Keratinocyte (primary cell): Measurements from ENCODE around the gene DNAJC12. TPM values are rescaled to one million over a fixed set of nuclear protein-coding genes. Genes with fewer than 3 reads are reported as not detected.

ENCODE experiments used
- DNase-seq: peaks from one replicate; pipeline ENCODE4 v3.0.0-alpha.2; 2011; ENCODE audit warnings: low read depth, missing footprints, low spot score
- FAIRE-seq: peaks from 2 replicates; lab custom pipeline; 2011; peaks lifted over from hg19 to GRCh38; lab: Jason Lieb, UNC
- H2AFZ ChIP-seq: 2 replicates; pipeline ENCODE4 v1.6.0; 2012; ENCODE audit warnings: low read length, control low read depth, inconsistent platforms; ENCODE audit not compliant: control insufficient read depth
- H3K27ac ChIP-seq: 2 replicates; pipeline ENCODE4 v1.5.1; 2011; ENCODE audit warnings: low read length; ENCODE audit not compliant: control insufficient read depth, insufficient read depth
- H3K27me3 ChIP-seq: 3 replicates; pipeline ENCODE4 v1.6.0; 2011; ENCODE audit warnings: low read length; ENCODE audit not compliant: control insufficient read depth, insufficient read depth; ENCODE audit errors: extremely low read depth
- H3K36me3 ChIP-seq, 2 experiments: 2 replicates in 1 of 2; 3 replicates in 1 of 2; pipeline ENCODE4 v1.5.1; 2011; ENCODE audit warnings: low read length in 2 of 2, mild to moderate bottlenecking in 1 of 2; ENCODE audit not compliant: control insufficient read depth in 2 of 2, insufficient read depth in 2 of 2; ENCODE audit errors: extremely low read depth in 1 of 2
- H3K4me1 ChIP-seq: 3 replicates; pipeline ENCODE4 v1.5.1; 2011; ENCODE audit warnings: low read length; ENCODE audit not compliant: control insufficient read depth, insufficient read depth; ENCODE audit errors: extremely low read depth
- H3K4me2 ChIP-seq: 3 replicates; pipeline ENCODE4 v1.6.0; 2011; ENCODE audit warnings: low read depth, low read length; ENCODE audit not compliant: control insufficient read depth, insufficient read depth; ENCODE audit errors: extremely low read depth
- H3K4me3 ChIP-seq, 3 experiments: fragments of 200-600 bp in 1 of 3; sonication (generic) in 1 of 3; 2 replicates in 2 of 3; 3 replicates in 1 of 3; pipeline ENCODE4 v1.5.1; 2011 to 2016; ENCODE audit warnings: low read length in 3 of 3, mild to moderate bottlenecking in 3 of 3, control low read depth in 2 of 3, inconsistent platforms in 1 of 3, low read depth in 1 of 3, mixed read lengths in 1 of 3, mixed run types in 1 of 3, moderate library complexity in 1 of 3; ENCODE audit not compliant: control insufficient read depth in 2 of 3, insufficient read depth in 2 of 3; ENCODE audit errors: extremely low read depth in 1 of 3
- H3K79me2 ChIP-seq: 2 replicates; pipeline ENCODE4 v1.6.0; 2012; ENCODE audit warnings: low read length; ENCODE audit not compliant: control insufficient read depth, insufficient read depth
- H3K9ac ChIP-seq: 3 replicates; pipeline ENCODE4 v1.6.0; 2011; ENCODE audit warnings: low read length; ENCODE audit not compliant: control insufficient read depth, insufficient read depth; ENCODE audit errors: extremely low read depth
- H3K9me1 ChIP-seq: 3 replicates; pipeline ENCODE4 v1.6.0; 2011; ENCODE audit warnings: low read length; ENCODE audit not compliant: control insufficient read depth, insufficient read depth; ENCODE audit errors: extremely low read depth
- H3K9me3 ChIP-seq: 2 replicates; pipeline ENCODE4 v1.5.1; 2012; ENCODE audit warnings: low read depth, low read length; ENCODE audit not compliant: control insufficient read depth
- H4K20me1 ChIP-seq: 3 replicates; pipeline ENCODE4 v1.6.0; 2011; ENCODE audit warnings: low read length; ENCODE audit not compliant: control insufficient read depth, insufficient read depth; ENCODE audit errors: extremely low read depth
- CTCF ChIP-seq, 3 experiments: IDR thresholded peaks in 1 of 3; conservative IDR thresholded peaks in 1 of 3; optimal IDR thresholded peaks in 1 of 3; 2 replicates in 2 of 3; 3 replicates in 1 of 3; pipeline versions ENCODE3 to v1.5.1; 2011; ENCODE audit warnings: low read length in 3 of 3, mild to moderate bottlenecking in 3 of 3, moderate library complexity in 2 of 3, control low read depth in 1 of 3, inconsistent platforms in 1 of 3; ENCODE audit not compliant: insufficient read depth in 2 of 3; ENCODE audit errors: extremely low read depth in 1 of 3
- EZH2 ChIP-seq: IDR thresholded peaks from one replicate; pipeline ENCODE4 v1.6.1; 2012; ENCODE audit warnings: inconsistent platforms, mild to moderate bottlenecking, low read length, moderate library complexity
- dilution Hi-C: fragments of 300-500 bp; cut with MboI; formaldehyde crosslinking; loops from one replicate; pipeline ENCODE4 v1.7.0; 2020; ENCODE audit warnings: low sequenced_read_pairs; ENCODE audit not compliant: extremely low pct_ligation_motif_present
- polyA plus RNA-seq, 5 experiments: library from polyadenylated mRNA; depleted of rRNA in 3 of 5; stranded (reverse) in 3 of 5; stranded (forward) in 1 of 5; unstranded in 1 of 5; fragments of >200 nt; gene quantifications; 1 replicate in 1 of 5; 2 replicates in 3 of 5; 3 replicates in 1 of 5; pipeline versions ENCODE4 v1.2.1 to v1.2.3, GENCODE V29; 2011 to 2012; ENCODE audit warnings: missing spikeins in 2 of 5, low read depth in 1 of 5, low replicate concordance in 1 of 5

DNAJC12 gene
- polyA plus RNA-seq, 1 donor (not counting 4 experiments of a cell fraction or from before 2014, with no cell fraction given): 0.31 TPM

GRCh38 chr10:67809107-67809506, 28.9 kb downstream of the DNAJC12 start:
- no peak for FAIRE-seq
- H3K27ac ChIP-seq: no peak overlapping the region

DNA sequence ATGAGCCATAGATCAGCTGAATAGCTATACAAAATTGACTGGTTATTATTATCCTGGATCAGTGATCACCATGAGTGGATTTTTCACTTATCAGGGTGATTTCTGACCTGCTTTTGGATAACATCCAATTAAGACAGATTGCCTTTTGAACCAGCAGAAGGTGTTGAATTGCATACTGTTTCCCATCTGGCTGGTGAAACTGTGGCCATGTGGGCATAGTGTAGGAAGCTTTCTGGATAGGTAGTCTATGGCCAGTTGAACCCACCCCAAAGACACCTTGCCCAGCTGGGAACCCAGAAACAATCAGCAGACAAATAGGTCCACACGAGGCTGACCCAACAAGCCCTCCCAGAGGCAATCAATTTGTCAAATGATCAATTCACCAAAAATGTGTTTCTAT, 29.3 kb downstream of the DNAJC12 start:
- Histone ChIP-seq H3K9me3 (no peaks in the 10 kb centered on the region), H3K4me1 (no peaks in the 10 kb centered on the region), H3K27ac (no peak overlapping the region), H3K4me2 (no peak overlapping the region), H3K79me2 (no peaks in the 10 kb centered on the region), H3K4me3 (no peak overlapping the region), H3K27me3 (no peaks in the 10 kb centered on the region), H3K36me3 (no peaks in the 10 kb centered on the region), H2AFZ (no peak overlapping the region), H4K20me1 (no peaks in the 10 kb centered on the region), H3K9ac (no peak overlapping the region), H3K9me1 (no peaks in the 10 kb centered on the region)
- DNase-seq (no peak), FAIRE-seq (no peak)
- dilution Hi-C loops: no loop called here
- TF ChIP-seq CTCF (optimal IDR thresholded peaks at IDR 0.05 in 1 of 3, IDR thresholded peaks at IDR 0.05 in 1 of 3, conservative IDR thresholded peaks at IDR 0.05 in 1 of 3; ENCODE audit: extremely low read depth in 1 of 3, insufficient read depth in 2 of 3, low read length in 3 of 3) (no peak), EZH2 (no peak)

More at GRCh38 chr10:67809107-67809506, 28.9 kb downstream of the DNAJC12 start:
- Histone ChIP-seq H3K9ac (no peak overlapping the region), H3K4me3 (no peak overlapping the region), H2AFZ (no peak overlapping the region), H3K9me1 (no peaks in the 10 kb centered on the region), H3K79me2 (no peaks in the 10 kb centered on the region), H3K4me2 (no peak overlapping the region), H3K9me3 (no peaks in the 10 kb centered on the region), H3K4me1 (no peaks in the 10 kb centered on the region), H3K36me3 (no peaks in the 10 kb centered on the region), H3K27me3 (no peaks in the 10 kb centered on the region), H4K20me1 (no peaks in the 10 kb centered on the region)
- TF ChIP-seq CTCF (optimal IDR thresholded peaks at IDR 0.05 in 1 of 3, IDR thresholded peaks at IDR 0.05 in 1 of 3, conservative IDR thresholded peaks at IDR 0.05 in 1 of 3; ENCODE audit: extremely low read depth in 1 of 3, insufficient read depth in 2 of 3, low read length in 3 of 3): no peak
- no peak for TF ChIP-seq EZH2
- no peak for DNase-seq
- dilution Hi-C loops: no loop called here
